Dermis blood vessel endothelial cell (primary cell): Measurements from ENCODE around the gene SLC34A3. TPM values are rescaled to one million over a fixed set of nuclear protein-coding genes. Genes with fewer than 3 reads are reported as not detected.
A peak's percentile ranks its signal among the peaks of the same experiment; 100 is the strongest.

Source experiments
- DNase-seq: peaks from one replicate; pipeline ENCODE4 v3.0.0; 2010
- total RNA-seq: library from RNA; depleted of rRNA; stranded (reverse); fragments of >200 nt; gene quantifications from 2 replicates; pipeline ENCODE4 v1.2.3, GENCODE V29; 2014

Gene SLC34A3
- total RNA-seq, 1 donor from 2014 or later = not detected

GRCh38 chr9:137218754-137219271 is 11.9 kb upstream of the SLC34A3 start:
- peak; percentile 39 for DNase-seq

- no peak for DNase-seq
Observed at GRCh38 chr9:137219757-137220316, 10.9 kb upstream of the SLC34A3 start.

GRCh38 chr9:137220317-137221094 is 10.2 kb upstream of the SLC34A3 start:
- DNase-seq = no peak

GRCh38 chr9:137221095-137221505 is 9.6 kb upstream of the SLC34A3 start:
- no peak for DNase-seq

GRCh38 chr9:137221506-137222111 is 9.1 kb upstream of the SLC34A3 start:
- no peak for DNase-seq

GRCh38 chr9:137222190-137223077 is 8.3 kb upstream of the SLC34A3 start, which contains the start of gene RNF208:
RNF208 (minus strand) TSS chr9:137222240; CDS start chr9:137221212, 1,028 bp downstream.
- DNase-seq = no peak

- peak; percentile 98 for DNase-seq
Observed at GRCh38 chr9:137223078-137223970, 7.4 kb upstream of the SLC34A3 start.

- DNase-seq = no peak
Observed at GRCh38 chr9:137224830-137225694, 5.6 kb upstream of the SLC34A3 start, which contains the start of gene CYSRT1. CYSRT1 (plus strand) TSS chr9:137225174; CDS start chr9:137225622, 448 bp downstream.

GRCh38 chr9:137225699-137226331 is 4.9 kb upstream of the SLC34A3 start:
- no peak for DNase-seq

GRCh38 chr9:137226338-137227053 is 4.2 kb upstream of the SLC34A3 start:
- DNase-seq = no peak

GRCh38 chr9:137227054-137227852 is 3.4 kb upstream of the SLC34A3 start, which contains the start of gene RNF224:
RNF224 (plus strand) TSS chr9:137227502; CDS start chr9:137228336, 834 bp downstream.
- peak; percentile 88 for DNase-seq

GRCh38 chr9:137227853-137228505 is 2.7 kb upstream of the SLC34A3 start:
- DNase-seq = no peak

- DNase-seq = no peak
Observed at GRCh38 chr9:137228506-137228967, 2.2 kb upstream of the SLC34A3 start.

- DNase-seq = no peak
Observed at GRCh38 chr9:137228968-137229896, 1.5 kb upstream of the SLC34A3 start.

- DNase-seq = no peak
Observed at GRCh38 chr9:137229903-137230704, 597 bp upstream of the SLC34A3 start.
